H1 (cell line): ENCODE data around the gene ATM. TPM values are rescaled to one million over a fixed set of nuclear protein-coding genes. Genes with fewer than 3 reads are reported as not detected.
"Not testable (repeated sequence)": the region's sequence is repeated elsewhere in the genome, so short reads cannot be mapped to it uniquely, and the experiment has no call there.

Source experiments
- CTCF ChIA-PET: fragments of 300-600 bp; sonication (Branson Sonifier 250); formaldehyde crosslinking; loops from one replicate; lab custom pipeline; 2021; ENCODE audit not compliant: partially characterized antibody; lab: Charles Lee
- POLR2A ChIA-PET: fragments of 300-600 bp; sonication (Branson Sonifier 250); formaldehyde crosslinking; loops from one replicate; lab custom pipeline; 2021; ENCODE audit warnings: inconsistent platforms; ENCODE audit not compliant: partially characterized antibody; lab: Charles Lee
- DNase-seq, 2 experiments: peaks; one replicate each; pipeline versions ENCODE4 v3.0.0 to v3.0.0-alpha.2; 2010 to 2022; ENCODE audit warnings: low spot score in 2 of 2, low read depth in 1 of 2, mixed read lengths in 1 of 2
- FAIRE-seq: peaks from 2 replicates; lab custom pipeline; 2011; peaks lifted over from hg19 to GRCh38; lab: Jason Lieb, UNC
- H2AFZ ChIP-seq: 2 replicates; pipeline ENCODE4 v1.8.1; 2012; ENCODE audit warnings: low read length, inconsistent platforms
- H2AK5ac ChIP-seq: 2 replicates; pipeline ENCODE4 v1.6.1; 2013; ENCODE audit warnings: low read depth, low read length
- H2BK120ac ChIP-seq: replicated peaks from 2 replicates; pipeline ENCODE3; 2013; ENCODE audit warnings: low read depth, low read length, inconsistent platforms
- H2BK12ac ChIP-seq: 2 replicates; pipeline ENCODE4 v1.6.1; 2013; ENCODE audit warnings: low read depth, low read length
- H2BK15ac ChIP-seq: 2 replicates; pipeline ENCODE4 v1.6.1; 2013; ENCODE audit warnings: low read length
- H2BK20ac ChIP-seq: 2 replicates; pipeline ENCODE4 v1.6.1; 2013; ENCODE audit warnings: low read length
- H2BK5ac ChIP-seq: 2 replicates; pipeline ENCODE4 v1.6.1; 2013; ENCODE audit warnings: low read depth, low read length
- H3K14ac ChIP-seq: 2 replicates; pipeline ENCODE4 v1.6.1; 2013; ENCODE audit warnings: inconsistent platforms; ENCODE audit not compliant: insufficient read length
- H3K18ac ChIP-seq: 2 replicates; pipeline ENCODE4 v1.6.1; 2013; ENCODE audit warnings: low read length; ENCODE audit errors: extremely low read depth
- H3K23ac ChIP-seq: 2 replicates; pipeline ENCODE4 v1.6.1; 2013; ENCODE audit warnings: inconsistent platforms; ENCODE audit not compliant: insufficient read length
- H3K23me2 ChIP-seq: 2 replicates; pipeline ENCODE4 v1.6.1; 2013; ENCODE audit warnings: low read depth, low read length
- H3K27ac ChIP-seq: 2 replicates; pipeline ENCODE4 v1.6.1; 2011; ENCODE audit warnings: low read depth, low read length, inconsistent platforms
- H3K27me3 ChIP-seq, 4 experiments: replicated peaks in 1 of 4; 1 replicate in 1 of 4; 2 replicates in 3 of 4; pipeline versions ENCODE4 v1.6.1 to v1.8.1; 2011 to 2013; ENCODE audit warnings: low read length in 3 of 4, mild to moderate bottlenecking in 3 of 4, inconsistent platforms in 2 of 4, mixed read lengths in 2 of 4, moderate library complexity in 1 of 4; ENCODE audit not compliant: control insufficient read depth in 3 of 4, insufficient read depth in 3 of 4; ENCODE audit errors: extremely low read depth in 1 of 4
- H3K36me3 ChIP-seq, 4 experiments: 2 replicates each; pipeline versions ENCODE4 v1.6.1 to v1.8.1; 2011 to 2013; ENCODE audit warnings: mild to moderate bottlenecking in 4 of 4, low read length in 3 of 4, moderate library complexity in 2 of 4, control low read depth in 1 of 4, inconsistent platforms in 1 of 4; ENCODE audit not compliant: insufficient read depth in 4 of 4, control insufficient read depth in 2 of 4
- H3K4ac ChIP-seq: replicated peaks from 2 replicates; pipeline ENCODE3; 2013; ENCODE audit warnings: low read length, low read depth, mixed read lengths, inconsistent platforms; ENCODE audit not compliant: insufficient read length
- H3K4me1 ChIP-seq, 4 experiments: replicated peaks in 1 of 4; 1 replicate in 1 of 4; 2 replicates in 3 of 4; pipeline versions ENCODE4 v1.6.1 to v1.8.1; 2011 to 2013; ENCODE audit warnings: low read length in 3 of 4, inconsistent platforms in 2 of 4, mixed read lengths in 1 of 4; ENCODE audit not compliant: insufficient read depth in 4 of 4, control insufficient read depth in 3 of 4
- H3K4me2 ChIP-seq, 2 experiments: 2 replicates each; pipeline versions ENCODE4 v1.6.1 to v1.8.1; 2011 to 2013; ENCODE audit warnings: low read depth in 2 of 2, low read length in 2 of 2, control low read depth in 1 of 2, inconsistent platforms in 1 of 2, mild to moderate bottlenecking in 1 of 2; ENCODE audit not compliant: insufficient read depth in 1 of 2
- H3K4me3 ChIP-seq, 4 experiments: fragments of 200-600, 300-600 bp in 1 of 4; sonication (generic), shearing (Covaris generic), sonication (Bioruptor Twin) in 1 of 4; 2 replicates each; pipeline versions ENCODE4 v1.5.1 to v1.8.1; 2011 to 2016; ENCODE audit warnings: low read length in 4 of 4, low read depth in 3 of 4, control low read depth in 2 of 4, inconsistent platforms in 2 of 4, mild to moderate bottlenecking in 2 of 4, mixed read lengths in 1 of 4, moderate library complexity in 1 of 4; ENCODE audit not compliant: insufficient read depth in 2 of 4; ENCODE audit errors: extremely low read depth in 1 of 4
- H3K56ac ChIP-seq: replicated peaks from 2 replicates; pipeline ENCODE3; 2013; ENCODE audit warnings: low read depth, mild to moderate bottlenecking, mixed read lengths, low read length, inconsistent platforms; ENCODE audit not compliant: insufficient read length
- H3K79me1 ChIP-seq: 2 replicates; pipeline ENCODE4 v1.6.1; 2013; ENCODE audit warnings: low read depth, low read length, control low read depth
- H3K79me2 ChIP-seq, 2 experiments: 2 replicates each; pipeline versions ENCODE4 v1.6.1 to v1.8.1; 2012 to 2013; ENCODE audit warnings: low read length in 2 of 2, mild to moderate bottlenecking in 2 of 2, inconsistent platforms in 1 of 2; ENCODE audit not compliant: insufficient read depth in 2 of 2, control insufficient read depth in 1 of 2
- H3K9ac ChIP-seq, 4 experiments: replicated peaks in 1 of 4; 1 replicate in 1 of 4; 2 replicates in 3 of 4; pipeline versions ENCODE4 v1.6.1 to v1.8.1; 2011 to 2013; ENCODE audit warnings: low read depth in 3 of 4, low read length in 3 of 4, control low read depth in 2 of 4, mild to moderate bottlenecking in 2 of 4, moderate library complexity in 2 of 4, inconsistent platforms in 1 of 4; ENCODE audit errors: extremely low read depth in 1 of 4
- H3K9me3 ChIP-seq, 2 experiments: 2 replicates each; pipeline versions ENCODE4 v1.6.1 to v1.8.1; 2012 to 2013; ENCODE audit warnings: mild to moderate bottlenecking in 2 of 2, moderate library complexity in 2 of 2, control low read depth in 1 of 2, inconsistent platforms in 1 of 2, low read depth in 1 of 2, low read length in 1 of 2, mixed read lengths in 1 of 2; ENCODE audit not compliant: insufficient read depth in 2 of 2
- H4K20me1 ChIP-seq, 2 experiments: replicated peaks in 1 of 2; 2 replicates each; pipeline versions ENCODE3 to v1.8.1; 2011 to 2013; ENCODE audit warnings: inconsistent platforms in 2 of 2, low read length in 2 of 2, mild to moderate bottlenecking in 1 of 2; ENCODE audit not compliant: insufficient read depth in 2 of 2, control insufficient read depth in 1 of 2
- H4K5ac ChIP-seq: 2 replicates; pipeline ENCODE4 v1.6.1; 2013; ENCODE audit warnings: low read length, low read depth, mixed read lengths, inconsistent platforms; ENCODE audit not compliant: insufficient read length
- H4K8ac ChIP-seq: 2 replicates; pipeline ENCODE4 v1.8.0; 2013; ENCODE audit warnings: mild to moderate bottlenecking, moderate library complexity, low read length, inconsistent platforms; ENCODE audit not compliant: insufficient read depth; ENCODE audit errors: extremely low read depth
- H4K91ac ChIP-seq: replicated peaks from 2 replicates; pipeline ENCODE3; 2013; ENCODE audit warnings: low read length, mixed read lengths, inconsistent platforms; ENCODE audit not compliant: insufficient read length
- WGBS, 2 experiments: shearing (Covaris generic) in 1 of 2; methylation state at CpG; one replicate each; pipeline versions ENCODE4 v1.1.6 to v1.1.7; 2013 to 2015; ENCODE audit warnings: low lambda C conversion rate in 2 of 2, mixed read lengths in 2 of 2, inconsistent platforms in 1 of 2, low coverage in 1 of 2, missing lambda C conversion rate in 1 of 2; ENCODE audit not compliant: insufficient replicate concordance in 2 of 2, insufficient coverage in 1 of 2, insufficient read length in 1 of 2; ENCODE audit errors: extremely low coverage in 1 of 2, missing lambda C conversion rate in 1 of 2; 5-methylcytosine and 5-hydroxymethylcytosine counted together
- polyA plus RNA-seq, 7 experiments: library from polyadenylated mRNA; depleted of rRNA in 3 of 7; stranded (reverse) in 5 of 7; unstranded in 2 of 7; fragments of >200 nt in 5 of 7; fragments of 200-250 nt in 2 of 7; gene quantifications; 1 replicate in 5 of 7; 2 replicates in 1 of 7; 4 replicates in 1 of 7; pipeline versions ENCODE4 v1.2.1 to v1.2.3, GENCODE V29; 2011 to 2013; ENCODE audit warnings: missing spikeins in 2 of 7, mixed read lengths in 2 of 7
- total RNA-seq: library from RNA; stranded (reverse); fragmentation: NEBNext Ultra II Directional; extraction: Animal tissue kit (Norgen Biotek cat#: 25700); gene quantifications from 2 replicates; pipeline ENCODE4 v1.2.1, GENCODE V29; 2021

The ATM gene
- total and polyA plus RNA-seq, 2 of the 8 experiments (the other 6 are each of a cell fraction or from before 2014, with no cell fraction given) = 14.9 to 55.4 TPM

- H4K91ac ChIP-seq, H3K18ac ChIP-seq, H3K56ac ChIP-seq, H3K27ac ChIP-seq, H2AFZ ChIP-seq, H3K27me3 ChIP-seq, H3K4me3 ChIP-seq, H4K5ac ChIP-seq, H2BK15ac ChIP-seq, H4K20me1 ChIP-seq, H3K23ac ChIP-seq, FAIRE-seq, H2AK5ac ChIP-seq, H3K14ac ChIP-seq, H2BK20ac ChIP-seq, H2BK120ac ChIP-seq, H2BK5ac ChIP-seq, H2BK12ac ChIP-seq, H3K23me2 ChIP-seq, H3K9ac ChIP-seq, H3K4ac ChIP-seq, H3K4me2 ChIP-seq, H3K4me1 ChIP-seq, H3K79me2 ChIP-seq, POLR2A ChIA-PET, DNase-seq, H3K79me1 ChIP-seq, H3K9me3 ChIP-seq, H4K8ac ChIP-seq: not testable (repeated sequence)
- CTCF ChIA-PET = interaction anchor here (1.0 kb wide), 1 partner anchor 378 kb away, joined by 3 read pairs; no protein-coding TSS in a partner anchor
- 91% methylated on average over 13 of the region's 13 CpGs; no CpG with 5 or more reads in 1 of the 2 experiments for WGBS, 2 experiments
- H3K36me3 ChIP-seq = peaks cover 5 to 45% (median 13%) of the 10 kb centered on the region in 4 experiments; a peak in 5 of 8 replicates
Observed at GRCh38 chr11:108276985-108277616, 54.2 kb downstream of the ATM start.
